Activated B cell treated with CpG ODN at 0.5 μM for 24 hours (primary cell): ENCODE data around the gene SLC9A9. TPM values are rescaled to one million over a fixed set of nuclear protein-coding genes. Genes with fewer than 3 reads are reported as not detected.

Experiments
- ATAC-seq: fragments of 200-7000 bp; cut with Tn5 transposase; one replicate; pipeline ENCODE4 v1.10.0; 2021; ENCODE audit warnings: low read depth, mild to moderate bottlenecking, moderate library complexity
- CTCF ChIA-PET: fragments of 350-600 bp; sonication (Branson Sonifier 250); formaldehyde crosslinking; loops from one replicate; lab custom pipeline; 2021; ENCODE audit warnings: antibody characterized with exemption; lab: Charles Lee
- POLR2A ChIA-PET: fragments of 350-600 bp; sonication (Branson Sonifier 250); formaldehyde crosslinking; loops from one replicate; lab custom pipeline; 2021; ENCODE audit warnings: antibody characterized with exemption; lab: Charles Lee
- DNase-seq: peaks from one replicate; pipeline ENCODE4 v3.0.0; 2022
- H3K27ac Mint-ChIP-seq: one replicate; pipeline ENCODE4 v1.8.0; 2020; ENCODE audit warnings: mixed read lengths
- H3K27me3 Mint-ChIP-seq: one replicate; pipeline ENCODE4 v1.8.0; 2021; ENCODE audit warnings: mixed read lengths
- H3K36me3 Mint-ChIP-seq: one replicate; pipeline ENCODE4 v1.8.0; 2021; ENCODE audit warnings: low read depth, mixed read lengths
- H3K4me1 Mint-ChIP-seq: one replicate; pipeline ENCODE4 v1.8.0; 2021; ENCODE audit warnings: mixed read lengths
- H3K4me3 Mint-ChIP-seq: one replicate; pipeline ENCODE4 v1.8.0; 2020; ENCODE audit warnings: mild to moderate bottlenecking, mixed read lengths
- H3K9me3 Mint-ChIP-seq: one replicate; pipeline ENCODE4 v1.8.0; 2020; ENCODE audit warnings: mixed read lengths
- CTCF ChIP-seq: fragments of 200-600 bp; IDR thresholded peaks from one replicate; pipeline ENCODE4 v1.8.0; 2022; ENCODE audit warnings: antibody characterized with exemption, mild to moderate bottlenecking
- intact Hi-C: fragments of 100-400 bp; cut with micrococcal nuclease; formaldehyde crosslinking; loops from one replicate; pipeline ENCODE4 v1.15.1; 2024
- total RNA-seq: library from RNA; stranded (reverse); gene quantifications from 2 replicates; pipeline ENCODE4 v1.2.3, GENCODE V29; 2022

SLC9A9 gene
- total RNA-seq, 1 donor from 2014 or later: 9.4 TPM

GRCh38 chr3:143770391-143770790, 77.9 kb downstream of the SLC9A9 start:
- Mint-ChIP-seq H3K36me3 (no peaks in the 10 kb centered on the region), H3K4me1 (peaks cover 3% of the 10 kb centered on the region), H3K27ac (no peak overlapping the region), H3K4me3 (no peak overlapping the region), H3K27me3 (no peaks in the 10 kb centered on the region), H3K9me3 (no peaks in the 10 kb centered on the region)
- DNase-seq: no peak
- CTCF ChIA-PET: no interaction called here
- TF ChIP-seq CTCF: no peak
- POLR2A ChIA-PET: no interaction called here
- ATAC-seq: no peak
- intact Hi-C loops: no loop called here

- H3K36me3 Mint-ChIP-seq: no peaks in the 10 kb centered on the region
- POLR2A ChIA-PET: no interaction called here
- H3K27ac Mint-ChIP-seq: no peak overlapping the region
- H3K4me3 Mint-ChIP-seq: no peak overlapping the region
- DNase-seq (no peak), ATAC-seq (peak; percentile 31)
- H3K4me1 Mint-ChIP-seq: peaks cover 3% of the 10 kb centered on the region
- TF ChIP-seq CTCF: no peak
- CTCF ChIA-PET: no interaction called here
- no peaks in the 10 kb centered on the region for H3K9me3 Mint-ChIP-seq
- intact Hi-C loops: loop anchor here (10.0 kb wide), 1 partner anchor 1185 kb away; no protein-coding TSS in a partner anchor
- no peaks in the 10 kb centered on the region for H3K27me3 Mint-ChIP-seq
Observed at GRCh38 chr3:143769616-143770015, 78.7 kb downstream of the SLC9A9 start.

- intact Hi-C loops: loop anchor here (5.0 to 10.0 kb wide), 2 partner anchors 938 to 1180 kb away; no protein-coding TSS in a partner anchor
- no peak for ATAC-seq
- H3K9me3 Mint-ChIP-seq: no peaks in the 10 kb centered on the region
- DNase-seq: no peak
- peaks cover 3% of the 10 kb centered on the region for H3K4me1 Mint-ChIP-seq
- no peak overlapping the region for H3K4me3 Mint-ChIP-seq
- ChIA-PET CTCF (no interaction called here), POLR2A (no interaction called here)
- H3K36me3 Mint-ChIP-seq: no peaks in the 10 kb centered on the region
- TF ChIP-seq CTCF: no peak
- H3K27ac Mint-ChIP-seq: no peak overlapping the region
- no peaks in the 10 kb centered on the region for H3K27me3 Mint-ChIP-seq
Observed at GRCh38 chr3:143764840-143765239, 83.4 kb downstream of the SLC9A9 start.

GRCh38 chr3:143763564-143764162, 84.6 kb downstream of the SLC9A9 start:
- no peaks in the 10 kb centered on the region for H3K27me3 Mint-ChIP-seq
- no peaks in the 10 kb centered on the region for H3K9me3 Mint-ChIP-seq
- intact Hi-C loops: loop anchor here (5.0 to 10.0 kb wide), 2 partner anchors 936 to 1179 kb away; no protein-coding TSS in a partner anchor
- H3K4me1 Mint-ChIP-seq: peaks cover 3% of the 10 kb centered on the region
- no peak for ATAC-seq
- DNase-seq: no peak
- POLR2A ChIA-PET: no interaction called here
- H3K36me3 Mint-ChIP-seq: no peaks in the 10 kb centered on the region
- no peak overlapping the region for H3K27ac Mint-ChIP-seq
- H3K4me3 Mint-ChIP-seq: no peak overlapping the region
- TF ChIP-seq CTCF: no peak
- CTCF ChIA-PET: no interaction called here

GRCh38 chr3:143757691-143758090, 90.6 kb downstream of the SLC9A9 start:
- ChIA-PET CTCF (no interaction called here), POLR2A (no interaction called here)
- DNase-seq (no peak), ATAC-seq (no peak)
- Mint-ChIP-seq H3K27ac (no peak overlapping the region), H3K27me3 (no peaks in the 10 kb centered on the region), H3K4me3 (no peak overlapping the region), H3K36me3 (no peaks in the 10 kb centered on the region), H3K4me1 (peaks cover 4% of the 10 kb centered on the region), H3K9me3 (no peaks in the 10 kb centered on the region)
- TF ChIP-seq CTCF: no peak
- intact Hi-C loops: loop anchor here (5.0 kb wide), 1 partner anchor 1075 kb away; no protein-coding TSS in a partner anchor
